ENCODE data around the gene TEAD2.
"Not testable (repeated sequence)": the region's sequence is repeated elsewhere in the genome, so short reads cannot be mapped to it uniquely, and the experiment has no call there.

DNA sequence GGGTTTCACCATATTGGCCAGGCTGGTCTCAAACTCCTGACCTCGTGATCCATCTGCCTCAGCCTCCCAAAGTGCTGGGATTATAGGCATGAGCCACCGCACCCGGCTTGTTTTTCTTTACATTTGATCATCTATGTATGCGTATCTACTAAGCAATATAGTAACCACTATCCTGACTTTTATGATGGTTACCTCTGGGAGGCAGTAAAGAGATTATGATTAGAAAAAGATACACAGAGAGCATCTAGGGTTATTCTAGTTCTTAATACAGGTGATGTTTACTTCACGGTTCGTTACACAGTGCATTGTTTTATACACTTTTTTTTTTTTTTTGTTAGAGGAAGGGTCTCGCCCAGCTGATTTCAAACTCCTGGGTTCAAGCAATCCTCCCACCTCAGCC, 55.5 kb downstream of the TEAD2 start:
- TF ChIP-seq, protein P1, sequence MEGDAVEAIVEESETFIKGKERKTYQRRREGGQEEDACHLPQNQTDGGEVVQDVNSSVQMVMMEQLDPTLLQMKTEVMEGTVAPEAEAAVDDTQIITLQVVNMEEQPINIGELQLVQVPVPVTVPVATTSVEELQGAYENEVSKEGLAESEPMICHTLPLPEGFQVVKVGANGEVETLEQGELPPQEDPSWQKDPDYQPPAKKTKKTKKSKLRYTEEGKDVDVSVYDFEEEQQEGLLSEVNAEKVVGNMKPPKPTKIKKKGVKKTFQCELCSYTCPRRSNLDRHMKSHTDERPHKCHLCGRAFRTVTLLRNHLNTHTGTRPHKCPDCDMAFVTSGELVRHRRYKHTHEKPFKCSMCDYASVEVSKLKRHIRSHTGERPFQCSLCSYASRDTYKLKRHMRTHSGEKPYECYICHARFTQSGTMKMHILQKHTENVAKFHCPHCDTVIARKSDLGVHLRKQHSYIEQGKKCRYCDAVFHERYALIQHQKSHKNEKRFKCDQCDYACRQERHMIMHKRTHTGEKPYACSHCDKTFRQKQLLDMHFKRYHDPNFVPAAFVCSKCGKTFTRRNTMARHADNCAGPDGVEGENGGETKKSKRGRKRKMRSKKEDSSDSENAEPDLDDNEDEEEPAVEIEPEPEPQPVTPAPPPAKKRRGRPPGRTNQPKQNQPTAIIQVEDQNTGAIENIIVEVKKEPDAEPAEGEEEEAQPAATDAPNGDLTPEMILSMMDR (IDR thresholded peaks at IDR 0.05): not testable (repeated sequence)
- not testable (repeated sequence) for TF ChIP-seq POLR2A (IDR thresholded peaks at IDR 0.05)
